Measurements from ENCODE around the gene AATK.
A peak's percentile ranks its signal among the peaks of the same experiment; 100 is the strongest.

AATK gene

DNA sequence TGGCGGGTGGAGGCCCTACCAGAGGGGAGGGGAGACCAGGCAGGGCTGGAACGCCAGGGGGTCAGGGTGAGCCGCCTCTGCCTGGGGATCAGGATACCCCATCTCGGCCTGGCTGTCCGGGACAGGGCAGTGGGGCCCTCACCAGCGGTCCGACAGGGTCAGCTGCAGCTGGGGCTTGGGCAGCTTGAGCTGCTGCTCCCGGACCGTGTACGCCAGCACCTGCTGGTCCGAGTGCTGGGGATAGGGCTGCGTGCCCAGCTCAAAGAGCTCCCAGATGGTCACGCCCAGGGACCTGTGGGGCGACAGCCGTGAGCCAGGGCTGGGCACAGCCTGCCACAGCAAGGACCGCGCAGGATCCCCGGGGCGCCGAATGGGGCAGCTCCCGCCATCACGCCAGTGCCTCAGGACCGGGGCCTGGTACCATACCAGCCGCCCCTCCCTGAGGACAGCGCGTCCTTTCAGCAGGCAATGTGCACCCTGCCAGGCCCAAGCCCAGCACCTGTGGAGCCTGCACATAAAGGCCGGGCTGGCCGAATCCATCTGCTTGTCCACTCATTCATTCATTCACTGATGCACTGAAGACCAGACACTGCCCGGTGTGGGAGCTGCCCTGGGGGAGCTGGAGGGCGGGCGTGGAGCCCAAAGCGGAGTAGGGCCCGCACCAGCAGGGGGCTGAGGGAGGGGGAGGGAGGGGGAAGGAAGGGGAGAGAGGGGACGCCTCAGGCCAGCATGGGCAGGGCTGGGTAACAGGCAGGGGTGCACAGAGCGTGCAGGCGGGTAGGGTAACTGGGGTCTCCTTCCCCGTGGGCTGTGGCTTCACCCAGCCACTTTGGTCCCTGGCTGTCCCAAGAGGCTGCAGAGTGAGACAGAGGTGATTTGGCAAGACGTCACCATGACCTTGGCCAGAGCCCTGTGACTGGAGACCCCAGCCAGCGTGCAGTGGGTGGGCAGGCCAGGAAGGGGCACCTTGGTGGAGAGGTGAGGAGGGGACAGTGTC lies 42.7 kb downstream of the AATK start:
- no peak for DNase-seq

DNA sequence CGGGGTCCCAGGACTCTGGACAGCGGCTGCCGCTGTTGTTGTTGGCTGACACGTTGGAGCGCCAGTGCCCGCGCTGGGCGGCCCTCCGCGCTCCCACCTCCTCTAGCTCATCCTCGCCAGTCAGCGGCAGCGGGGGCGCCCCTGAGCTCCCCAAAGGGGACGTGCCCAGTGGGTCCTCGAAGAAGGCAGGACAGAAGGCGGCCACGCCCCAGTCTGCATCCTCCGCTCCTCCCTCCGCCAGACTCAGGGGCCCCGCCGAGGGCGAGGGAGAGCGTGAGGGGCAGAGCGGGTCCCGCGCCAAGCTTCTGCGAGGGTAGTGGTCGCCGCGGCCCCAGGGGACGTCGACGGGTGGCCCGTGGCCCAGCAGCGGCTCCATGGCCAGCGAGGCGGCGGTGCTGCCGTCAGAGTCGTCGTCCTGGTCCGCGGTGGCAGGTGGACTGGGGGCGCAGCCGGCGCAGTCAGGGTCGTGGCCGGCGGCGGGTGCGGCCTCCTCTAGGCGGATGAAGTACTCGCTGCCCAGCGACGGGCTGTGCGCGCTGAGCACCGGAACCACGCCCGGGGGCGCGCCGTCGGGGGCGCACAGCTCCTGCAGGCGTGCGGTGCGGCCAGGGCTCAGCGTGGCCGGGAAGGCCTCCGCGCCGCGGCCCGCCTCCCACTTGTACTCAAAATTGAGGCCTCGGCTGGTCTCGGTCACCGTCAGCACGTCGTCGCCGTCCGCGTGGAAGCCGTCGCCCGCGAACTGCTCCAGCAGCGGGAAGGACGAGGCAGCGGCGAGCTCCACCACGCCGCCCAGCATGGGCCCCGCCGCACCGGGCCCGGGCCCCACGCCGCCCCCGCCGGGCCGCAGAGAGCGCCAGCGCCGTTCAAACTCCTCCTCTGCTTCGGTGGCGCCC lies 43.9 kb downstream of the AATK start:
- DNase-seq = no peak

DNA sequence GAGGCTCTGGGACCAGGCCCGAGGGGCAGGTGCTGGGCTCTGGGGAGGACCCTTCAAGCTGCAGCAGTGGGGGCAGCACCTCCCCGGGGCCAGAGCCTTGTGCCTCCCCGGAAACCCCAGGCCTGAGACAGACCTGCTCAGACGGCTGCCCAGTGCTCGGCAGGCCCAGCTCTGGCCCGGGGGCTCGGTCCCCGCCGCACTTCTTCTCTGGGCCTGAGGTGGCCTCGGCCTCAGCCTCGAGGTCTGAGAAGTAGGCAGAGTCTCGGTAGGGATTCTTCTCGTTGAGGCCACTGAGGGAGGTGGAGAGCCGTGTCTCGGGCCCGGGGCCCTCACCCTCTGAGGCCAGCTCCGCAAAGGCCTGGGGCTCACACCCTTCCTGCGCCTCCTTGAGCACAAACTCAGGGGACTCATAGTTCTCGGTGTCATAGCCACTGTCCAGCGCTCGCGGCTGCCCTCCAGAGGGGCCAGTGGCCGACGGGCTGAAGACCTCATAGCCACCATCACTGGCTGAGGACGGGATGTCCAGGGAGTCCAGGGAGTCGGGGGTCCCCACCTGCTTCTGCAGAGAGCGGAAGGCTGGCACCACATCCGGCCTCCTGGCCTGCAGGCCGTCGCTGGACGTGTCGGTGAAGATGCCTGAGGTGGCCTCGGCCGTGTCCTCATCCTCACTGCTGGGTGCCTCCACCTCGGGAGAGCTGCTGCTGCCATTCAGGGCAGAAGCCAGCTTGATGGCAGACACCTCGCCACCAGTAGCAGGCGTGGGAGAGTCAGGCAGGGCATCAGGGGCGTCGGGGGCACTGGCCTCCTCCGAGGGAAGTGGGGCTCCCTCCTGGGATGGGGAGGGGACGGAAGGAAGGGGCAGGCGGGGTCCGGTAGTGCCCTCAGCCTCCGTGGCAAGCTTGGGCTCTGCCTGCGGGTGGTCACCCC lies 45.1 kb downstream of the AATK start:
- no peak for DNase-seq

DNA sequence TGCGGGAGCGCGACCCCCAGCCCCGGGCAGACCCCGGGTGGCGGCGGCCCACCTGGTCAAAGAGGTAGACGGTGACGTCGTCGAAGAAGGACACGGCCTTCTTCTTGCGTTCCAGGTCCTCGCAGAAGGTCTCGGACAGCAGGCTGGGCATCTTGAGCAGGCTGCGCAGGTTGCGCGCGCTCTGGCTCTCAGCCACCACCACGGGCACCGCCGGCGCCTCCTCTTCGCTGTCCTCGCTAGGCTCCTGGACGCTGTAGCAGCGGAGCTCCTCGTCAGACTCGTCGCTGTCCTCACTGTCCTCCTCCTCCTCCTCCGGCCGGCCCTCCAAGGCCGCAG lies 45.9 kb downstream of the AATK start:
- DNase-seq = no peak

DNA sequence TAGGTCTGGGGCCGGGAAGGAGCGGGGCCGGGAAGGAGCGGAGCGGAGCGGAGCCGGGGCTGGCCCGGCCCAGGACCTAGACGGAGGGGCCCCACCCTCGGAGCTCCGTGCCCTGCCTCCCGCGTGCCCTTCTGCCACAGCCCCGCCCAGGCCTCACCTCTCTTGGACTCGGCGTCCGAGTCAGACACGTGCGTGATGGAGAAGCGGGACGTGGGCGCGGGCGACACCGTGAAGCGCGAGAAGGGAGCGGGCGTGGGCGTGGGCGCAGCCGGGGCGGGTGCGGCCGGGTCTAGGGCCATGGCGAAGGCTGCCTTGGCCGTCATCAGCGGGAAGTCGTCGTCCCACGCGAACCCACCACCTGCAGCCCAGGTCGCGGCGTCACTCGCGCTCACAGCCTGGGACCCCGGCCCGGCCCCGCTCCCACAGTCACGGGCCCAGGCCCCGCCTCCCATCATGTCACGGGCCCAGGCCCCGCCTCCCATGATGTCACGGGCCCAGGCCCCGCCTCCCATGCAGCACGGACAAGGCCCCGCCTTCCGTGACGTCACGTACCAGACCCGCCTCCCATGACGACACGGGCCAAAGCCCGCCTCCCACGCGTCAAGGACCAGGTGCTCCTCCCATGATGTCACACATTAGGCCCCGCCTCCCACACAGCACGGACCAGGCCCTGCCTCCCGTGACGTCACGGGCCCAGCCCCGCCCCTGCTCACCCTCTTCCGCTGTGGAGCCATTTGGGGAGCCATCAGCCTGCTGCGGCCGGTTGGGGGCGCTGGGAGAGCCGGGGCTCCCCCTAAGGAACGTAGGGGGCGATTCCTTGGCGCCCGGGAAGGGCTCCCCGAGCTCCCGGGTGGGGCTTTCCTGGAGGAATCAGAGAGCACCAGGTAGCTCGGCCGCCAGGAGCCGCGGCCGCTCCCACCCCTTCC lies 46.5 kb downstream of the AATK start:
- DNase-seq = peak; percentile 95

DNA sequence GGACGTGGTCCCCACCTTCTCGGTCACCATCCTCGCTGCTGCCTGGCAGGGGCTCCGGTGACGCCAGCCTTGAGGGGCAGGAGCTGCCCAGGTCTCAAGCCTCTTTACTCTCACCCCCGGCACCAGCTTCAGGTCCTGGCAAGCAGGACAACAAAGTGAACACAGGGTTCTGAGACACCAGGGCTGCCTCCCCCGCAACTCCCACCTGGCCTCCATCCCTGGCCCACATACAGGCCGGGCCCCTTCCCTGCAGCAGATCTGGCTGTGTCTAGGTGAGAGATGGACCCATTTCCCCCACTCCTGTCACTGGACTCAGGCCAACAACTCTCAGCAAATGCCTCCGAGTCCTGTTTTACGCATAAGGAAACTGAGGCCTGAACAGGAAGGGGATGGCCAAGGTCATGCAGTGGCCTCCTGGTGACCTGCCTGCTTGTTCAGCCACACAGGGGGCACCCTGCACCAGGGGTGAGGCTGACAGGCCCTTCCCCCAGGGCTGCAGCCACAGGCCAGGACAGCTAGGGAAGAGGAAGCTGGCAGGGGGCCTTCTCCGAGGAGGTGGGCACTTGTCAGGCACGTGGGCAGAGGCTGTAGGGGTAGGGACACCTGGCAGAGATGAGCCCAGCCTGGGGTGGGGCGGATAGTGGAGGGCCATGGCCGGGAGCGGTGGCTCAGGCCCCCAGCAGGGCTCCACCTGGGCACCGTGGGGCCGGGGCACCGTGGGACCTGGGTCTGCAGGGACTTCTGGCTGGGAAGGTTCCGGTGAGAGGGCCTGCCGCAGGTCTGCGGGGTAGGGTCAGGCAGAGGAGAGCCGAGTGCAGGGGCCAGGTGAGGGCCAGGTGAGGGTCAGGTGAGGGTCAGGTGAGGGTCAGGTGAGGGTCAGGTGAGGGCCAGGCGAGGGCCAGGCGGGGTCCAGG lies 47.5 kb downstream of the AATK start:
- DNase-seq = no peak

DNA sequence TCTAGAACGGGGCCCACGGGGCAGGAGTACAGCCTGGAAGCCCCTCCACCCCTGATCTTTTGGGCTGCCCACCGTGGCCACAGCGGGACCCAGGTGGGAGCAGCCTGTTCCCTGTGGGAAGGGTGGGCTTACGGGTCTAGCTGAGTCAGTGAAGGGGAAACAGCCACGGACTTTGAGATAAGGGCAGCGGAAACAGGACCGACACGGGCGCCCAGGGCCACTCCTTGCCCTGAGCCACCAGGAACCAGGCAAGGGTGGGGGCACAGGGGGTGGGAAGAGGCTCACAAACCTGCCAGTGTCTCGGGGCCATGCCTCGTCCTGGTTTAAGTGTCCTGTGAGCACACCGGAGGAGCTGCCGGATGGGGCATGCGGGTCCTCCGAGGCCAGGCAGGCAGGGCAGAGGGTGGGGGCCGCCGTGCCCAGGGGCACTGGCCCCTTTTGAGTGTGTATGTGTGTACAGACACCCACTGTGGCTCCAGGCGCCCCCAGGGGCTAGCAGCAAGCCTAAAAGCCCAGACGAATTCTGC lies 48.3 kb downstream of the AATK start:
- DNase-seq = no peak

DNA sequence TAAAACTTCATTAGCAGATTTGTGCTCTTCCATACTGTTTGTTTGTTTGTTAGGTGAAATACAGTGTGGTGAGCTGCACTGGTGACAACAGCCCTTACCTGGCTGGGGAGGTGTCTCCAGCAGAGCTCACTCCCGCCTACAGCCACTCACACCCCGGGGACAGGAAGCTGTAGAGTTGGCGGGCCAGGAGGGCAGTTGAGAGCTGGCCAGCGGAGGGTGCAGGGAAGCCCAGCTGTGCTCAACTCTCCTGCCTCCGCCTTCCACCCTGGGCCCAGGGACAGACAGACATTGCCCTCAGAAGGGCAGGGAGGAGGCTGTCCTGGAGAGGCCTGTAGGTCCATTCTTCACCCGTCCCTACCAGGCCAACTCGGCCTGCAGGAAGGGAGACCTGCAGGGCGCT lies 49.3 kb downstream of the AATK start:
- DNase-seq = no peak

DNA sequence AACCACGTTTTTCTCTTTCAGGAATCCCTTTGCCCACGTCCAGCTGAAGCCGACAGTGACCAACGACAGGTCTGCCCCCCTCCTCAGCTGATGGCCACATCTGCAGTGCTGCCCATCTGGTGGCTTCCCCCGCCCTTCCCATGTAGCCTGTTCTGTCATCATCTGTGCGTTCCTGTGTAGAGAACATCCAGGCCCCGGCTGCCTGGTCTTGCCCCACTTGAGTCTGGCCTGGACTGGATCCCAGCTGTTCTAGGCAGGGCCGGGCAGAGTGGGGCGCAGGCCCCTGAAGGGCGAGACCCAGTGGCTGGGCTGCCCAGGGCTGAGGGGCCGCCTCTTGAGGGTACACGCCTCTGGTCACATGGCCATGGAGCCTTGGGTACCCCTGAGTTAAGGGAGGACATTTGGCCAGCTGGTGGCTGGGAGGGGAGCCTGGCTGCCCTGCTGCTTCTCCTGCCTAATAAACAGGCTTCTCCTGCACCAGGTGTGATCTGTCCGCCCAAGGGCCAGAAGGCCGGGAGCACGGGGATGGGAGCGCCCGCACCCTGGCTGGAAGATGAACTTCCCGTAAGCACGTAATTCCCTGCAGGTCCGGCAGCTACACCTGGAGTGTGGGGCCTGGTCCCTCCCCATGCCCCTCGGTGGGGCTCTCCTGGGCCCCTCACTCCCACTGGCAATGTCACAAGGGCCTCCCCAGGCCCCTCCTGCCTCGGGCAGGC lies 50.1 kb downstream of the AATK start:
- DNase-seq = no peak

DNA sequence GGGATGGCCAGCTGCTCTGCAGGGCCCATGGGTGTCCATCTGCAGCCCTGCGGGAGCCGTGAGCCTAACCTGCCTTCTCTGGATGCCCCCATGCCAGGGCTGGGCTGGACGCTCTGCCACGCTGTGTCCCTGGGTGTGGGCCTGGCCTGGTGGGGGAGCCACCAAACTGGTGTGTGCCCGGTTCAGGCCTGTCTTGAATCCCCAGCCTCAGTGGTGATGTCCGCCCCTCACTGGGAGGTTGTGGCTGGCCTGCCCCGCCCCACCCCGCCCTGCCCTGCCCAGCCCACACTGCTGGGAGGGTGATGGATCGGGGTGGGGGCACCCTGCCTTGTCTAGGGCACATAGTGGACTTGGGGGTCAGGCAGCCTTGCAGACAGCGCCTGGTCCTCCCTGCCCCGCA lies 50.8 kb downstream of the AATK start:
- no peak for DNase-seq

DNA sequence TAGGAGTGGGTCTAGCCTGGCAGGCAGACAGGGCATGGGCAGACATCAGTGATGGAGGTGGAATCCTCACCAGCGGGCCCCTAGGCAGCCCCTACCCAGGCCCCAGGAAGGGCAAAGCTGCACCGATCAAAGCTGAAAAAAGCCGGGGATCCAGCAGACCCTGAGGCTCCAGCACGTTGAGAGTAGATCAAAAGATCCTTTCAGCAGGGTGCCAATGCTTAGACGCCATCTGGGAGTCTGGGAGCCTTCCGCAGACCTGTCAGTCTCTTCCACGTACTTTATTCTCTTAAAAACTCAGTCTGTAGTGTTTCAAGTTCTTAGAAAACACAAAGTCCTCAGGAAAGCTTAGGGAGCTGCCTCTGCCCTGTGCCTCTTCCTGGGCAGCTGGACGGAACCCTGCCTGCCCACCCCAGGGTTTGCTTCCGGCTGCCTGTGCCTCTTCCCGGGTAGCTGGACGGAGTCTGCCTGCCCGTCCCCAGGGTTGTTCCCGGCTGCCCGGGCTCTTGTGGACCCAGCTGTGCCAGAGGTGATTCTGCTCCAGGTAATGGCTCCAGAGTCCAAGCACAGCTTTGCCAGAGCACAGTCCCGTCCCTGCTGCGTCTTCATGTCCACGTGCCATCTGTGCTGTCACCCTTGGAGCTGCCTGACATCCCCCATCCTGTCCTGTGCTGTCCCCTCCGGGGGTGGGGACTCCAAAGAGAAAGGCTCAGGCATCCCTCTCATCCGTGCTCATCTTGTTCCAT lies 51.5 kb downstream of the AATK start:
- no peak for DNase-seq

DNA sequence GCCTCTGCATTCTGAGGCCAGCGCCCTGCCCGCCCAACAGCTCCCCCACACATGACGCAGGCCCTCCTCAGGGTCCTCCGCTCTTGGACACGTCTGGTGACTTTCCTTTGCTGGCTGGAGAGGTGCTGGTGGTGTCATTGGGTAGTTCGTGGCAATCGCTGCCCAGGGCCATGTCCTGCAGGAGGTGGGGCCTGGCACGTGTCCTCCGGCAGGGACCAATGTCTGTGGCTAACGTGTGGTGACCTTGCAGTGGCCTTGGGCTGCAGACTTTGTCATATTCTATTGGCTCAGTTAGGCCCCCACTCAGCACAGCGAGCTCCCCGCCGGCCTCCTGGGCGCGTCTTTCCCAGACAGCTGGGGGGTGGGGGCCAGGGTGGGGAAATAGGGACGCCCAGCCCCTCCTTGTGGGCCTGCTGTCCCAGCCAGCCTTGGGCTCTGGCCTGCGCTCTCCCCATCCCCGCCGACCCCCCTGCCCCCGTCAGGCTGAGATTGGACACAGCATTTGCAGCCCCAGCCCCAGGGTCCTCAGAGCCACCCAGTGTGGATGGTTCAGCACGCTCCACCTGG lies 52.8 kb downstream of the AATK start:
- DNase-seq = no peak

DNA sequence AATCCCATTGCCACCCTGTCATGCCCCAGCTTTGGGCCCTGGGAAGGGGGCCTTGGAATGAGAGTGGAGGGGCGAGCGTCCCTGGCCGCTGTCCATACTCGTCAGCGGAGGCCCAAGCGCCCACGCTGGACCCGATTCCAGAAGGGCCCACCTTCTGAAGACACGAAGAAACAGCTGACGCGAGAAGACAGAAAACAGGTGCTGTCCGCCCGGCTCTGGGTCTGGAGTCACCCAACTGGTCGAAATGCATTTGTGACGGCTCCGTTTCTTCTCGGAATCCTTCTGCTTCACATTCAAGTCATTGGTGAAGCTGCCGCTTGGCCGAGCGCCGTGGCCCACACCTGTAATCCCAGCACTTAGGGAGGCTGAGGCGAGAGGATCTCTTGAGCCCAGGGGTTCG lies 53.6 kb downstream of the AATK start:
- DNase-seq = no peak

DNA sequence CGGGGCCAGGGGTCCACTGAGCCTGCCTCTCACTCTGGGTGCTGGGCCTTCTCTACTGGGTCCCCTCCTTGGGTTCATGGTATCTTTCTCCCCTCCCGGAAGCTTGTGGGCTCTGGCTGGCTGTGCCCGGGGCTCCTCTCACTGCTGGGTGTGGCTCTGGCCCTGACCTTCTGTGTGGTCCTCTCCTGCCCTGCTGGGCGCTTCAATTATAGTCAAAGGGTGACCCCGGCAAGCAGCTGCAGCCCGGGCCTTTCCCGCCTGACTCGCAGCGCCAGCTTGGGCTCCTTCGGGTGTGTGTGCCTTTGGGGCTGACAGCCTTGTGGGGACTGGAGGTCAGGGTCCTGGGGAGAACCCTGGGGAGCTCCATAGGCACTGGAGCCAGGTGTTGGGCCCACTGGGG lies 55.0 kb downstream of the AATK start:
- DNase-seq = no peak

DNA sequence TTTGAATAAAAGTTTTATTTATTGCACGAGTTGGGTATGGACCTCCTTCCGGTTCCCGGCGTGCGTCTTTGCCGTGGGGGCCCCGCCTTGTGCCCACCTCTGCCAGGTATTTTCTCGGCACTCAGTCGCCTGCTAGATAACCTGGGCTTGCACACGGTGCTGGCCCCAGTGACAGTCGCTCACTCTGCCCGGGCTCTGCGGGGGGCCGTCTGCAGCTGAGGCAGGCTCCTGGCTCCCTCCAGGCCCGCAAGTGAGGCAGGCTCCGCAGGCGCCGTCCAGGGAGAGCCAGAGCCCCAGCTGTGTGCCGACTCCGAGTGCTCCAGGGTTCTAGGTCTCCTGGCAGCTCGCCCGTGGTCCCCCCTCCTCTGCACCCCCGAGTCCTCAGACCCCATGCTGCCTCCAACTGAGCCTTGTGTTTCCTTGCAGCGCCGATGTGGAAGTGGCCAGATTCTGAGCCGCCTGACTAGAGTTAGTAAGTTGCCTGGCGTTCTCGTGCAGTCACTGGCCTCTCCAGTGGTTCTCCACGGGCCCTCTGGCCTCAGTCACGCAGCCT lies 55.5 kb downstream of the AATK start:
- no peak for DNase-seq

DNA sequence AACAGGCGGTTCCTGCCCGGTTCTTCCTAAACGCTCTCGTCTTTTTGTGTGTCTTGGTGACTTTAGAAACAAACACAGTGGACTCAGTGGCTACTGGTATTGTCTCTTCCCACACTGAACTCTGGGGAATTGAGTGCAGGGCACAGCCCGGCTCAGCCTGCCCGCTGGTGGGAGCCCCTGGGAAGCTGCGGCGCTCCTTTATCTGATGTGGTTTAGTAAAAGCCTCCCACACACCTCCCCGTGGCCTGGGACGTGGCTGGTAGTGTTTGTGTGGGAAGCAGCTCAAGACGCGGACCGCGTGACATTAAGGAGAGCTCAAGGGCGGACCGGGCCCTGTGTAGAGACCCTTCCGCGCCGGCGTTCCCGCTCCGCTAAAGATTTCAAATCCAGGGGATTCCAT lies 56.1 kb downstream of the AATK start:
- no peak for DNase-seq

DNA sequence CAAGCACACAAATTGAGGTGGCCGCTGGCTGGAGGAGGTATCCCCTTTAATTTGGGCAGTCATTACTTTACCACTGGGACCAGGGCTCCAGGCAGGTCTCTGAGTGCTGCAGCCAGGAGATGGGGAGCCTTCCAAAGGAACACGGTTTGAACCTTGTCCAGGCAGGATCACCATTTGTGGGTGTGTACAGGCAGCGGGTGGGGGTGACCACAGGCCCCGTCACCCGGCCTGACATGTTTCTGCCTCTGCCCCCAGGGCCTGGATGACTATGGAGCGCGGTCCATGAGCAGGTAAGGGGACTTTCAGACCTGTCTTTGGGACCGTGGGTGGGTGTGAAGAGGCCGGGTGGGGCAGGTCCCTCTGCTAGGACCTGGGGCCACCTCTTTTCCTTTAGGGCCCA lies 57.8 kb downstream of the AATK start:
- no peak for DNase-seq

DNA sequence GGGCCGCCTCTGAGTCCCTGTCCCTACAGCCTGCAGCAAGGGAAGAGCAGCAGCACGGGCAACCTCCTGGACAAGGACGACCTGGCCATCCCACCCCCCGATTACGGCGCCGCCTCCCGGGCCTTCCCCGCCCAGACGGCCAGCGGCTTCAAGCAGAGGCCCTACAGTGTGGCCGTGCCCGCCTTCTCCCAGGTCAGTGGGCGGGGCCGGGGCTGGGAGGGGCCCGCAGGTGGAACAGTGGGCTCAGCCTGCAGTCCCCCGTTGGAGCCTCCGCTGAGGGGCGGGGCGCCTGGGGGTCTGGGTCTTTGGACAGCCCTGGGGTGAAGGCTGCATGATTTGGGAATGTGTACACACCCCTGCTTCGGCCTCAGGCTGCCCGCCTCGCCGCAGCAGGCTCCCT lies 59.3 kb downstream of the AATK start:
- no peak for DNase-seq
